Measurements from ENCODE around the gene NTRK3.

DNA sequence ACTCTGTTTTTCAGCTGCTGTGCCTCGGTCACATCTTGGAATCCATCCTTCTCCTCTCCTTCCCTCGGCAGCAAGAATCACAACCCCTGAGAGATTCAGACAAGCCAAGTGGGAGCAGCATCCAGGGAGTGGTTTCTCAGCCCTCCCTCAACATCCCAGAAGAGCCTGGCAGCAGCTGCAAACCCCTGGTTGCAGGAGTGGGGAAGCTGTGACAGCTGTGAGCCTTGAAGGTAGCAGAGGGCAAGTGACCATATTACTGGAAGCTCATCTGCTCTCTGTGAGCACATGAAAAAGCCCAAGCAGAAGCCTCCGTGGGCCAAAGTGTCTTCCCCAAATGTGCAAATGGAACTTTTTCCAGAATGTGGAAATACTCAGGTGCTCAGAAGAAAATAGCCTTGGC is 312.9 kb downstream of the NTRK3 start:
- TF ChIP-seq, protein P1, sequence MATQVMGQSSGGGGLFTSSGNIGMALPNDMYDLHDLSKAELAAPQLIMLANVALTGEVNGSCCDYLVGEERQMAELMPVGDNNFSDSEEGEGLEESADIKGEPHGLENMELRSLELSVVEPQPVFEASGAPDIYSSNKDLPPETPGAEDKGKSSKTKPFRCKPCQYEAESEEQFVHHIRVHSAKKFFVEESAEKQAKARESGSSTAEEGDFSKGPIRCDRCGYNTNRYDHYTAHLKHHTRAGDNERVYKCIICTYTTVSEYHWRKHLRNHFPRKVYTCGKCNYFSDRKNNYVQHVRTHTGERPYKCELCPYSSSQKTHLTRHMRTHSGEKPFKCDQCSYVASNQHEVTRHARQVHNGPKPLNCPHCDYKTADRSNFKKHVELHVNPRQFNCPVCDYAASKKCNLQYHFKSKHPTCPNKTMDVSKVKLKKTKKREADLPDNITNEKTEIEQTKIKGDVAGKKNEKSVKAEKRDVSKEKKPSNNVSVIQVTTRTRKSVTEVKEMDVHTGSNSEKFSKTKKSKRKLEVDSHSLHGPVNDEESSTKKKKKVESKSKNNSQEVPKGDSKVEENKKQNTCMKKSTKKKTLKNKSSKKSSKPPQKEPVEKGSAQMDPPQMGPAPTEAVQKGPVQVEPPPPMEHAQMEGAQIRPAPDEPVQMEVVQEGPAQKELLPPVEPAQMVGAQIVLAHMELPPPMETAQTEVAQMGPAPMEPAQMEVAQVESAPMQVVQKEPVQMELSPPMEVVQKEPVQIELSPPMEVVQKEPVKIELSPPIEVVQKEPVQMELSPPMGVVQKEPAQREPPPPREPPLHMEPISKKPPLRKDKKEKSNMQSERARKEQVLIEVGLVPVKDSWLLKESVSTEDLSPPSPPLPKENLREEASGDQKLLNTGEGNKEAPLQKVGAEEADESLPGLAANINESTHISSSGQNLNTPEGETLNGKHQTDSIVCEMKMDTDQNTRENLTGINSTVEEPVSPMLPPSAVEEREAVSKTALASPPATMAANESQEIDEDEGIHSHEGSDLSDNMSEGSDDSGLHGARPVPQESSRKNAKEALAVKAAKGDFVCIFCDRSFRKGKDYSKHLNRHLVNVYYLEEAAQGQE (IDR thresholded peaks at IDR 0.05; ENCODE audit: insufficient read depth in 1 of 2, low read depth in 2 of 2, low read length in 2 of 2): no peak
- TF ChIP-seq TAF1 (IDR thresholded peaks at IDR 0.05; ENCODE audit: borderline replicate concordance, insufficient read depth, low read length) (no peak), POLR2AphosphoS5 (IDR thresholded peaks at IDR 0.05; ENCODE audit: low read depth, low read length) (no peak)

All from PFSK-1 (cell line).